Stomach (tissue), 9 donors: ENCODE results near the gene MYBPC2. TPM values are rescaled to one million over a fixed set of nuclear protein-coding genes. Genes with fewer than 3 reads are reported as not detected.

Source experiments
- DNase-seq, 2 donors: peaks; one replicate each; pipeline versions ENCODE4 v3.0.0 to v3.0.0-alpha.2; 2013 to 2019
- H3K27ac ChIP-seq, 5 donors: fragments of 200-600 bp in 4 of 5; sonication (generic) in 4 of 5; one replicate each; pipeline ENCODE4 v1.5.1; 2013 to 2019; ENCODE audit warnings: mild to moderate bottlenecking in 1 of 5, moderate library complexity in 1 of 5
- H3K27me3 ChIP-seq, 3 donors: fragments of 200-600 bp; sonication (generic); one replicate each; pipeline ENCODE4 v1.5.1; 2017 to 2019; ENCODE audit warnings: mixed run types in 1 of 3
- H3K36me3 ChIP-seq, 4 donors: fragments of 200-600 bp; sonication (generic); 1 replicate in 3 of 4; 2 replicates in 1 of 4; pipeline ENCODE4 v1.5.1; 2016 to 2019
- H3K4me1 ChIP-seq, 4 donors: fragments of 200-600 bp; sonication (generic); one replicate each; pipeline ENCODE4 v1.5.1; 2016 to 2019
- H3K4me3 ChIP-seq, 4 donors: fragments of 200-600 bp; sonication (generic) in 3 of 4; one replicate each; pipeline ENCODE4 v1.5.1; 2016 to 2019; ENCODE audit warnings: mild to moderate bottlenecking in 1 of 4
- H3K9me3 ChIP-seq, 4 donors: fragments of 200-600 bp; sonication (generic); one replicate each; pipeline ENCODE4 v1.5.1; 2016 to 2019
- EP300 ChIP-seq: sonication (generic); formaldehyde crosslinking; IDR thresholded peaks from one replicate; pipeline ENCODE4 v1.6.1; 2017; ENCODE audit warnings: antibody characterized with exemption
- POLR2A ChIP-seq, 4 donors: fragments of 450-650 bp; IDR thresholded peaks; one replicate each; pipeline ENCODE4 v1.6.1; 2016; ENCODE audit warnings: antibody characterized with exemption in 4 of 4, control low read depth in 2 of 4, mild to moderate bottlenecking in 1 of 4, moderate library complexity in 1 of 4
- POLR2AphosphoS5 ChIP-seq, 3 donors: sonication (generic); formaldehyde crosslinking; IDR thresholded peaks; one replicate each; pipeline ENCODE4 v1.6.1; 2016; ENCODE audit warnings: antibody characterized with exemption in 3 of 3
- WGBS, 5 donors: extraction: QIAGEN DNeasy Blood & Tissue Kit in 3 of 5; methylation state at CpG; one replicate each; pipeline versions ENCODE4 v1.1.5 to v1.1.7; 2013 to 2018; 5-methylcytosine and 5-hydroxymethylcytosine counted together
- intact Hi-C: fragments of 100-400 bp; cut with DNase I; formaldehyde crosslinking; loops from one replicate; pipeline ENCODE4 v1.15.1; 2023; ENCODE audit warnings: low total_unique reads
- polyA plus RNA-seq, 3 donors: library from polyadenylated mRNA; stranded (reverse); fragments of 200-250 nt; gene quantifications; one replicate each; pipeline ENCODE4 v1.2.3, GENCODE V29; 2013
- total RNA-seq, 5 donors: library from RNA; depleted of rRNA; stranded (reverse); fragments of >200 nt; gene quantifications; one replicate each; pipeline versions ENCODE4 v1.1.0 to v1.2.3, GENCODE V29; 2014 to 2016
- TF ChIP-seq, protein P1 (sequence below), 7 experiments: fragments of 450-650 bp in 4 of 7; fragments of 200-600 bp in 3 of 7; sonication (generic) in 3 of 7; IDR thresholded peaks; one replicate each; pipeline ENCODE4 v1.5.1; 2016 to 2019; ENCODE audit warnings: antibody characterized with exemption in 7 of 7, control low read depth in 2 of 7, mild to moderate bottlenecking in 1 of 7
- donor health status: healthy with polysubstance abuse.
- donor health status: Bipolar disorder and iron deficiency.
- donor health status: healthy.

Gene MYBPC2
- total and polyA plus RNA-seq, 8 donors: 0.10 to 0.31 TPM; not detected in 6

DNA sequence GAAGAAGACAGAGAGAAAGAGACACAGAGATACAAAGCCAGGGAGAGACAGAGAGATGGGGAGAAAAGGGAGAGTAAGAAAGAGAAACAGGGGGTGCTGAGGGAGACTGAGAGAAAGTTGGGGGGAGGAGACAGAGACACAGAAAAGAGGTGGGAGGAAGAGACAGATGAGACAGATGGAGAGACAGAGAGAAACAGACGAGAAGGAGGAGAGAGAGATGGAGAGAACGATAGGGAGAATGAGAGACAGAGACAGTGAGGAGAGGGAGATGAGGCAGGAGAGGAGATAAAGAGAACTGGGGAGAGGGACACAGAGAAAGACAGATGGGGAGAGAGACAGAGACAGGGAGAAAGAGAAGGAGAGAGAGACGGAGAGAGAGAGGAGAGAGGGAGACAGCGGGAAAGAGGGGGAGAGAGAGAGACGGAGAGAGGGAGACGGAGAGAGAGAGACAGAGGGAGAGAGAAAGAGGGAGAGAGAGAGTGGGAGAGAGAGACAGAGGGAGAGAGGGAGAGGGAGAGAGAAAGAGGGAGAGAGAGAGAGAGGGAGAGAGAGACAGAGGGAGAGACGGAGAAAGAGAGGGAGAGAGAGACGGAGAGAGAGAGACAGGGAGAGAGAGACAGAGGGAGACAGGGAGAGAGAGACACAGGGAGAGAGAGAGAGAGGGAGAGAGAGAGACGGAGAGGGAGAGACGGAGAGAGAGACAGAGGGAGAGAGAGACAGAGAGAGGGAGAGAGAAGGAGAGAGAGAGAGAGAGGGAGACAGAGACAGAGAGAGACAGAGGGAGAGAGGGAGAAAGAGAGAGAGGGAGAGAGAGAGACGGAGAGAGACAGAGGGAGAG is 65.7 kb downstream of the MYBPC2 start:
- Histone ChIP-seq H3K27me3 (peaks cover 0 to 6% (median 0%) of the 10 kb centered on the region in 3 donors), H3K4me3 (no peak overlapping the region), H3K36me3 (no peaks in the 10 kb centered on the region), H3K9me3 (no peaks in the 10 kb centered on the region), H3K4me1 (peaks cover 0 to 4% (median 1%) of the 10 kb centered on the region in 4 donors), H3K27ac (no peak overlapping the region)
- DNase-seq: no peak
- TF ChIP-seq POLR2AphosphoS5 (IDR thresholded peaks at IDR 0.05) (no peak), EP300 (no peak), POLR2A (IDR thresholded peaks at IDR 0.05) (no peak)
- TF ChIP-seq, protein P1, sequence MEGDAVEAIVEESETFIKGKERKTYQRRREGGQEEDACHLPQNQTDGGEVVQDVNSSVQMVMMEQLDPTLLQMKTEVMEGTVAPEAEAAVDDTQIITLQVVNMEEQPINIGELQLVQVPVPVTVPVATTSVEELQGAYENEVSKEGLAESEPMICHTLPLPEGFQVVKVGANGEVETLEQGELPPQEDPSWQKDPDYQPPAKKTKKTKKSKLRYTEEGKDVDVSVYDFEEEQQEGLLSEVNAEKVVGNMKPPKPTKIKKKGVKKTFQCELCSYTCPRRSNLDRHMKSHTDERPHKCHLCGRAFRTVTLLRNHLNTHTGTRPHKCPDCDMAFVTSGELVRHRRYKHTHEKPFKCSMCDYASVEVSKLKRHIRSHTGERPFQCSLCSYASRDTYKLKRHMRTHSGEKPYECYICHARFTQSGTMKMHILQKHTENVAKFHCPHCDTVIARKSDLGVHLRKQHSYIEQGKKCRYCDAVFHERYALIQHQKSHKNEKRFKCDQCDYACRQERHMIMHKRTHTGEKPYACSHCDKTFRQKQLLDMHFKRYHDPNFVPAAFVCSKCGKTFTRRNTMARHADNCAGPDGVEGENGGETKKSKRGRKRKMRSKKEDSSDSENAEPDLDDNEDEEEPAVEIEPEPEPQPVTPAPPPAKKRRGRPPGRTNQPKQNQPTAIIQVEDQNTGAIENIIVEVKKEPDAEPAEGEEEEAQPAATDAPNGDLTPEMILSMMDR (IDR thresholded peaks at IDR 0.05): no peak
- WGBS, 5 donors: 77 to 84% (median 82%) methylated on average over 11 of the region's 11 CpGs
- intact Hi-C loops: no loop called here

DNA sequence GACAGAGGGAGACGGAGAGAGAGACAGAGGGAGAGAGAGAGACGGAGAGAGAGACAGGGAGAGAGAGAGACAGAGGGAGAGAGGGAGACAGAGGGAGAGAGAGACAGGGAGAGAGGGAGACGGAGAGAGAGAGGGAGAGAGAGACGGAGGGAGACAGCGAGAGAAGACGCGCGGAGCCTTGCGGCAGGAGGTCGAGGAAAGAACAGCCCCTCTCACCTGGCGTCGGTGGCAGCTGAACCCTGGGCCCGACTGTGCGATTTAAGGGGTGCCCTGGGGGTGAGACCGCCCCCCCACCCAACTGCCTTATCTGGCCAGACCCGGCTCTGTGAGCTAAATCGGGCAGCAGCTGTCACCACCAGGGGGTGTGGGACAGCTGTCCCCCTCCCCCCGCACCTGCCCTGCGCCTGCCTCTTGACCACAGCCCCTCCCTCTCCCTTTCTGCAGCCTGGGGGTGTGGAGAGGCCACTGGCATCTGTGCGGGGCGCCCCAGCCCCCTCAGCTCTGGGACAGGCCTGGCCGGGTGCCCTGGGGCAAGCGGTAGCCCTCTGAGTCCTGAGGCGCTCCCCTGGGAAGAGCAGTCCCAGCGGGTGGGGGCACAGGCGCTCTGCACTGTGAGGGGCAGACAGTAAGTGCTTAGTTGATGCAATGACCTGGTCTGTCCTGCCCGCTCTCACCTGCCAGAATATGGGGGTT is 67.5 kb downstream of the MYBPC2 start:
- Histone ChIP-seq H3K27me3 (peaks cover 0 to 6% (median 0%) of the 10 kb centered on the region in 3 donors), H3K36me3 (no peaks in the 10 kb centered on the region), H3K9me3 (no peaks in the 10 kb centered on the region), H3K4me3 (no peak overlapping the region), H3K4me1 (peaks cover 0 to 4% (median 1%) of the 10 kb centered on the region in 4 donors), H3K27ac (no peak overlapping the region)
- intact Hi-C loops: no loop called here
- peak in 1 of 2 donors; percentile 70 for DNase-seq
- 35 to 53% (median 39%) methylated on average over 13 to 27 of the region's 27 CpGs for WGBS, 5 donors
- TF ChIP-seq, protein P1 (IDR thresholded peaks at IDR 0.05): no peak
- TF ChIP-seq POLR2AphosphoS5 (IDR thresholded peaks at IDR 0.05): no peak
- no peak for TF ChIP-seq POLR2A (IDR thresholded peaks at IDR 0.05)

DNA sequence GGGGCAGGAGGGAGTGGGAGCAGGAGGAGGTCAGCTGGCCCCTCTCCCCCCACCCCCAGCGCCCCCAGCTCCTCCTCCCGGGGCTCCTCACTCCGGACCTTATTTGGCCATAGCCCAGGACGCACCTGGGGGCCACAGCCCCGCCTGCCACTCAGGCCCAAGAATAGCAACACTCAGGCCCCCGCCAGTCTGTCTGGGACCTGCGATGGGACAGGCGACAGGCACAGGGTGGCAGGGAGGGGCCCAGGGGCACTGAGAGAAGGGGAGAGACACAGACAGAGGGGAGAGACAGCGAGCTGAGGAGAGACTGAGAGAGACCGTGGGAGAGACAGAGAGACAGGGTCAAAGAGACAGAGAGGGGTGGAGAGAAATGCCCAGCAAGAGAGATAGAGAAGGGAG is 68.1 kb downstream of the MYBPC2 start:
- Histone ChIP-seq H3K27ac (no peak overlapping the region), H3K4me3 (no peak overlapping the region), H3K4me1 (peaks cover 0 to 4% (median 1%) of the 10 kb centered on the region in 4 donors), H3K27me3 (peaks cover 0 to 6% (median 0%) of the 10 kb centered on the region in 3 donors), H3K36me3 (peaks cover 0 to 4% (median 3%) of the 10 kb centered on the region in 4 donors), H3K9me3 (no peaks in the 10 kb centered on the region)
- intact Hi-C loops: no loop called here
- no peak for TF ChIP-seq POLR2A (IDR thresholded peaks at IDR 0.05)
- TF ChIP-seq EP300: no peak
- no peak for TF ChIP-seq POLR2AphosphoS5 (IDR thresholded peaks at IDR 0.05)
- TF ChIP-seq, protein P1 (IDR thresholded peaks at IDR 0.05): no peak
- WGBS, 5 donors: 52 to 66% (median 56%) methylated on average over 8 to 10 of the region's 10 CpGs
- DNase-seq: no peak

DNA sequence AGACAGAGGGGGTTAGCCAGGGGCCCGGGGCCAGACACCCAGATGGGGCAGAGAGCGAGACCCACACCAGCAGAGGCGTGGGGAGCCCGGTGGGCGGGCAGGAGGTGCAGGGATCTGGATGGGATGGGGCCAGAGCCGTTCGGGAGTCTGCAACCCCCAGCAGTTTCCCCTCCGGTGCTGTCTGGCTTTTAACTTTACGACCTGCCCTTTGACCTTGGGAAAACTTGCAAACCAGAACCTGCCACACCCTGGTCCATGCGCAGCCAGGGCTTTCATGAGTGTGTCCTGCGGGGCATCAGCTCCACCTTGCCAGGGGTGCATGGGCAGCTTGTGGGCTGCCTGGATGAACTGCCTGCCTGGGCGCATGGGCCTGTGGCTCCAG is 68.5 kb downstream of the MYBPC2 start:
- peaks cover 0 to 4% (median 1%) of the 10 kb centered on the region in 4 donors for H3K4me1 ChIP-seq
- H3K27me3 ChIP-seq: peaks cover 0 to 6% (median 0%) of the 10 kb centered on the region in 3 donors
- TF ChIP-seq POLR2AphosphoS5 (IDR thresholded peaks at IDR 0.05): no peak
- TF ChIP-seq POLR2A (IDR thresholded peaks at IDR 0.05): no peak
- TF ChIP-seq EP300: no peak
- TF ChIP-seq, protein P1 (IDR thresholded peaks at IDR 0.05): no peak
- no peak overlapping the region for H3K4me3 ChIP-seq
- 50 to 71% (median 61%) methylated on average over 9 to 12 of the region's 12 CpGs for whole genome bisulfite sequencing, 5 donors
- H3K36me3 ChIP-seq: peaks cover 0 to 8% (median 7%) of the 10 kb centered on the region in 4 donors
- intact Hi-C loops: no loop called here
- DNase-seq: no peak
- no peaks in the 10 kb centered on the region for H3K9me3 ChIP-seq
- no peak overlapping the region for H3K27ac ChIP-seq
